ENCODE measurements around the gene CCBE1. TPM values are rescaled to one million over a fixed set of nuclear protein-coding genes. Genes with fewer than 3 reads are reported as not detected.

The CCBE1 gene
- total and polyA plus RNA-seq, 2 of the 4 experiments (the other 2 are of a cell fraction) = 64.8 to 148 TPM

DNA sequence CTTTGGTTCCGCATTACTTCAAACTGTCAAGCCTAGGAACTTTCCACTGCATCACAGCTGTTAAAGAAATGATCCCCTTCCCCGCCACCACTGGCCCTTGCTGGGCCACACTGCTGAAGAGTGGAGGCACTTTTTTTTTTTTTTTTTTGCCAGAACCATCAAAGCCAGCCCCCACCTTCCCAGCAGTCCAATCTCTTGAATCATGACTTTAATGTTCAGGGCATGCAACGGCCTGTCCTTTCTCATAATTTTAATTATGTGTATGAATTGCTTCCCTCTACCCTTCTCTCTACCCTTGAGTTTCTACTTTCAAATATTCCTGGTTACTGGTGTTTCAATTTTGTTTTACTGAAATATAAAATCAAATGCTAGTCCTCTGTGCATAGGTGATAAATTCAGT is 236.1 kb downstream of the CCBE1 start:
- no peak overlapping the region for H3K18ac ChIP-seq (ENCODE audit: low read depth, low read length)
- ChIA-PET POLR2A (ENCODE audit: unreplicated experiment) (no interaction called here), CTCF (interaction anchor here (1.6 kb wide), 1 partner anchor 171 kb away, joined by 8 read pairs; no protein-coding TSS in a partner anchor)
- H3K4ac ChIP-seq (ENCODE audit: low read depth, low read length) = no peak overlapping the region
- in situ Hi-C loops (cut with MboI; ENCODE audit: low sequenced_read_pairs) (loop anchor here (10.0 to 25.0 kb wide), 2 partner anchors 176 to 234 kb away; partner anchors contain the start of gene CCBE1), dilution Hi-C loops (cut with HindIII; ENCODE audit: low sequenced_read_pairs, unreplicated experiment) (no loop called here), intact Hi-C loops (cut with micrococcal nuclease) (no loop called here)
- no peaks in the 10 kb centered on the region; a peak in 2 of 4 replicates for H3K79me1 ChIP-seq (ENCODE audit: low read depth in 1 of 2, low read length in 2 of 2)
- no peak for DNase-seq
- no peaks in the 10 kb centered on the region for H3K27me3 ChIP-seq (ENCODE audit: control insufficient read depth, insufficient read depth, low read length)
- peaks cover 5% of the 10 kb centered on the region for H3K4me1 ChIP-seq (ENCODE audit: control insufficient read depth, insufficient read depth, low read length)
- H3K36me3 ChIP-seq (ENCODE audit: control insufficient read depth, insufficient read depth, low read length) = peaks cover 2% of the 10 kb centered on the region; the same call in 1 of the 2 replicates
- no peak for TF ChIP-seq SMC3 (IDR thresholded peaks at IDR 0.05; ENCODE audit: low read depth, low read length)
- no peak for TF ChIP-seq RFX5 (IDR thresholded peaks at IDR 0.05; ENCODE audit: low read depth, low read length)
- TF ChIP-seq, protein P1, sequence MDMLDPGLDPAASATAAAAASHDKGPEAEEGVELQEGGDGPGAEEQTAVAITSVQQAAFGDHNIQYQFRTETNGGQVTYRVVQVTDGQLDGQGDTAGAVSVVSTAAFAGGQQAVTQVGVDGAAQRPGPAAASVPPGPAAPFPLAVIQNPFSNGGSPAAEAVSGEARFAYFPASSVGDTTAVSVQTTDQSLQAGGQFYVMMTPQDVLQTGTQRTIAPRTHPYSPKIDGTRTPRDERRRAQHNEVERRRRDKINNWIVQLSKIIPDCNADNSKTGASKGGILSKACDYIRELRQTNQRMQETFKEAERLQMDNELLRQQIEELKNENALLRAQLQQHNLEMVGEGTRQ (IDR thresholded peaks at IDR 0.05; ENCODE audit: low read depth, low read length) = no peak
- no peak for TF ChIP-seq MAZ (IDR thresholded peaks at IDR 0.05; ENCODE audit: borderline replicate concordance, low read depth, low read length)
- no peak overlapping the region for H2BK20ac ChIP-seq (ENCODE audit: low read depth, low read length)
- no peak overlapping the region for H4K91ac ChIP-seq (ENCODE audit: insufficient read depth, low read depth, low read length)
- no peaks in the 10 kb centered on the region for H3K9me1 ChIP-seq (ENCODE audit: insufficient read depth, low read length)
- no peak overlapping the region for H3K27ac ChIP-seq (ENCODE audit: insufficient read depth, low read length)
- H4K5ac ChIP-seq (ENCODE audit: low read depth, low read length) = no peak overlapping the region
- H4K20me1 ChIP-seq (ENCODE audit: insufficient read depth, low read length) = no peaks in the 10 kb centered on the region
- H3K56ac ChIP-seq (ENCODE audit: extremely low read depth, insufficient read depth, low read length) = no peak overlapping the region
- H2AK9ac ChIP-seq (replicated peaks; ENCODE audit: low read depth, low read length, poor library complexity) = no peak overlapping the region
- H2AFZ ChIP-seq (replicated peaks; ENCODE audit: low read length, poor library complexity) = no peak overlapping the region
- ATAC-seq (ENCODE audit: low read depth) = no peak
- H3K23ac ChIP-seq (ENCODE audit: low read depth, low read length) = no peak overlapping the region
- no peak overlapping the region for H3K4me3 ChIP-seq (ENCODE audit: insufficient read depth, low read depth, low read length)
- WGBS, 2 experiments (ENCODE audit: extremely low coverage in 2 of 2, insufficient read length in 1 of 2) = 83% methylated on average over 1 of the region's 3 CpGs; no CpG with 5 or more reads in 1 of the 2 experiments
- H2BK120ac ChIP-seq (ENCODE audit: low read depth, low read length) = no peak overlapping the region
- no peak overlapping the region for H3K4me2 ChIP-seq (ENCODE audit: low read depth, low read length)
- H3K14ac ChIP-seq (replicated peaks; ENCODE audit: low read depth, low read length) = no peak overlapping the region
- no TSS peak for BruUV-seq (replicated peaks)
- no peak overlapping the region for H2BK5ac ChIP-seq (ENCODE audit: low read depth, low read length, poor library complexity, severe bottlenecking)
- no peak overlapping the region for H3K9ac ChIP-seq (ENCODE audit: low read depth, low read length)
- H2AK5ac ChIP-seq (ENCODE audit: low read depth, low read length) = no peak overlapping the region
- no peak overlapping the region for H2BK15ac ChIP-seq (ENCODE audit: low read depth, low read length)
- H4K8ac ChIP-seq (ENCODE audit: low read depth in 2 of 2, low read length in 2 of 2) = no peak overlapping the region
- H3K9me3 ChIP-seq (ENCODE audit: control insufficient read depth, insufficient read depth, low read length) = no peaks in the 10 kb centered on the region

Measured in IMR-90 (cell line).